Measurements from ENCODE around the gene HS3ST6.
"Not testable (repeated sequence)": the region's sequence is repeated elsewhere in the genome, so short reads cannot be mapped to it uniquely, and the experiment has no call there.

Gene HS3ST6

GRCh38 chr16:1946495-1947368 is 28.5 kb upstream of the HS3ST6 start:
- no peak for DNase-seq

- DNase-seq: no peak
Observed at GRCh38 chr16:1945559-1946391, 27.6 kb upstream of the HS3ST6 start.

DNA sequence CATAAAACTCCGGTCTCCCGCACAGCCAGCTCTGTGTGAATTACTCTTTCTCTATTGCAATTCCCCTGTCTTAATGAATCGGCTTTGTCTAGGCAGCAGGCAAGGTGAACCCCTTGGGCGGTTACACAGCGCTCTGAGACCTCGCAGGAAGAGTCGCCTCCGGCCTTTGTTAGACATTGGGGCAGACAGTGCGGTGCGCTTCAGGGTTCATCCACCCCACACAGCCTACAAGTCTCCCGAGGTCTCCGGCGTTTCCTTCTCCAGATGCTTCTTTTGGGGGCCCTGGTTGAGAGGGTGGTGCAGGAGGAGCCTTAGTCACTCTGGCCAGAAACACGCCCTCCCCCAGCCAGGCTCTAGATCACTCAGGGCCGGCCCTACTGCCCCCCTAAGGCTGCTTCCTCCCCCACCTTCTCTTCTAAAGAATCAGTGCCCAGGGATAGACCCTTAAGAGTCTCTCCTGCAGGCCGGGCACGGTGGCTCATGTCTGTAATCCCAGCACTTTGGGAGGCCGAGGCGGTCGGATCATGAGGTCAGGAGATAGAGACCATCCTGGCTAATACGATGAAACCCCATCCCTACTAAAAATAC is 26.5 kb upstream of the HS3ST6 start:
- no peak for DNase-seq

GRCh38 chr16:1942810-1943726 is 24.9 kb upstream of the HS3ST6 start, which contains the start of gene MSRB1:
MSRB1 (minus strand) TSS chr16:1943199; CDS start chr16:1943156, 43 bp downstream.
- DNase-seq: peak; percentile 100

DNA sequence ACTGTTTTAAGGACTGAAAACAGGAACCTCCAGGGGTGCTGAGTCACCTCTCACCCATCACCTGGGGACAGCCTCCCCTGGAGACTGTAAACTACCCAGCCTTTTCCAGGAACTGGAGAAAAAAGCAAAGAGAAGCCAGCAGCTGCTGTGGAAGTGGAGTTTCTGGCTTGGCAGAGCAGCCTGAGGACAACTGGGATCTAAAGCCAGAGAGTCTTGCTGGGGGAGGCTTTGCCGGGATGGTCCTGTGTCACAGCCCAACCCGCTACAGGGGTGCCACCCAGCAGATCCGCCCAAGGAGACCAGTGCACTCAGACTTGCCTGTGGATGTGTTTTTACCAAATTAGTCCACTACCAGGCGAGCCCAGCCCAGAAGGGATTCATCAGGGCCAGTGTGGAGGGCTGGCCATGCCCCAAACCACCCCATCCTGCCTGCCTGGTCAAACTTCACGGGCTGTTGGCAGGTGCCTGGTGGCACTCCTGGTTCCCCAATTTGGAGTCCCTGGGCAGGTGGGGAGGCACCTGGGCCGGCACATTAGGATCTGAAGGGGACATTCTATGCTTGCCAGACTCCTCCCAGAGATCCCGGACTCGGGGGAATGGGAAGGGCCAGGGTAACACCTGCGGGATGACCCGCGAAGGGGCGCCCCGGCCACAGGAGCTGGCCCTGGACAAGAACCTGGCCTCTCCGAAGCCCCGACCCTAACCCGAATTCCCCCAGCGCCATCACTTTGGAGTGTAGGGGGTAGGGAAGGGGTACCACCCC is 24.0 kb upstream of the HS3ST6 start:
- DNase-seq: peak; percentile 41

DNA sequence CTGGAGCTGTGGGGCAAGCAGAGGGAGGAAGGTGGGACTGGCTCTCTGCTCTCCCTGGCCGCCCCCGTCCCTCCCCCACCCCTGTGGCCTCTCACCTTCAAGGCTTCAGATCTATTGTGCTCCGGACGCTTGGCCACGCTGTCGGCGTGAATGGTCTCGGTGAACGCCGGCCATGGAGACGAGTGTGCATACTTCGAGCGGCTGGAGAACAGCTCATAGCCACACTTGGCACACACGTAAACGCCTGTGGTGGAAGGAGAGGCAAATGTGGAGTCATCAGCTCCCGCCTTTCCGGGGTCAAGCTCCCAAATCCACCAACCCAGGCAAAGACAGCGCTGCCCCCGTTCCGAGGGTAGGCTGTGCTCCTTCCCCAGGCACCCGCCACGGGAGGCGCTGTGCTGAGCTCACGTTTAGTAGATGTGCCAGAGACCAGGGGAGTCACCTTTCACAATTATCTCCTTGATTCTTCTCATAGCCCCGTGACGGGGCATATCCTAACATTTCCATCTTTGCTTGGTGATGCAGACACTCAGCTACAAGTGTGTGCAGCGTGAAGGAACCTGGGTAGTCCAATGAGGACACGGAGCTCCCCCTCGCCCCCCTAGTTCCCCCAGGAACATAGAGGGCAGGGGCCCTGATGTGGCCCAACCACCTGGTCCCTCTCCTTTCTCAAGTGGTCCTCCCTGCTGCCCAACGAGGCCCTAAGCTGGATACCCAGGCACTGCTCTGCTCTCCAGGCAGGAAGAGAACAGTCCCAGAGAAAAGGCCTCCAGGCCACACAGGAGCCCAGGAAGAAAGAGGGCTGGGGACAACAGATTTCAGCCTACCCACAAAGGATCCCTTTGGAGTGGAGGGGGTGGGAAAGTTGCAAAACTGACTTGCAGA is 23.2 kb upstream of the HS3ST6 start:
- DNase-seq: no peak

- DNase-seq: no peak
Observed at GRCh38 chr16:1940273-1941161, 22.3 kb upstream of the HS3ST6 start.

DNA sequence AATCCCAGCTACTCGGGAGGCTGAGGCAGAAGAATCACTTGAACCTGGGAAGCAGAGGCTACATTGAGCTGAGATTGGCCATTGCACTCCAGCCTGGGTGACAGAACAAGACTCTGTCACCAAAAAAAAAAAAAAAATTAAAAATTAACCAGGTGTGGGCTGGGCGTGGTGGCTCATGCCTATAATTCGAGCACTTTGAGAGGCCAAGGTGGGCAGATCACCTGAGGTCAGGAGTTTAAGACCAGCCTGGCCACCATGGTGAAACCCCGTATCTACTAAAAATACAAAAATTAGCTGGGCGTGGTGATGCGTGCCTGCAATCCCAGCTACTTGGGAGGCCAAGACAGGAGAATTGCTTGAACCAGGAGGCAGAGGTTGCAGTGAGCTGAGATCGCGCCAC is 21.6 kb upstream of the HS3ST6 start:
- DNase-seq: not testable (repeated sequence)

DNA sequence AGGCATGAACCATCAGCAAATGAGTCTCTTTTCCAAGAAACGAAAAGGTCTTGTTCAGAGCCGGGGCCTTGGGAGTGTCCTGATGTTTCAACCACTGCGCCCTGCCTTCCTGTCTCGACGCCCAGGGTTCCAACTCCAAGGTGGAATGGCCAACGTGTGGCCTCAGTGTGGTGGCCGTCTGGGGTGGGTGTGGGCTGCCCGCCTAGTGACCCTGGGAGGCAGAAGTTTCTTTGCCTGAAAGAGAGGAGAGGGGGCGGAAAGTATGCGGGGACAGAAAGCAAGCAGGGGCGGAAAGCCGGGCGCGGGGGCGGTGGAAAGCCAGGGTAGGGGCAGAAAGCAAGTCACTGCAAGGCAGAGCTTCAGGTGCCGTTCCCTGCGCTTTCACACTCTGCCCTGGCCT is 20.7 kb upstream of the HS3ST6 start:
- DNase-seq: no peak

DNA sequence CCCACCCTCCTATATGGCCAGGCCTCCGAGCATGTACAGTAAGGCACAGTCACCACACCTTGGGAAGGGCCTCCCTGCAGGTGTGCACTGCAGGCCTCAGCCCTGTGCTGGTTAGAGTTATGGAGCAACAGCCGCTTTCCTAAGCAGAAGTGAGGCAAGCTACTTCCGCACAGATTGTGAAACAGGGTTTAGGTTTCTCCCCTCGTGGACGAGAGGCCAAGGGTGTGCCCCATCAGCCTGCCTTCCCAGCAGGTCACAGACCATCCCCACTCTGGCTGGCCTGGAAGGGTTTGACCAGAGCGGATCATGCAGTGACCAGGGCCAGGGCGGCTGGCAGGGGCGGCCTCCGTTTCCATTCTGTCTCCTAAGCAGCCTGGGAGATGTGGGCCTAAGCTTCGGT is 20.1 kb upstream of the HS3ST6 start:
- DNase-seq: no peak

GRCh38 chr16:1936945-1937479 is 18.8 kb upstream of the HS3ST6 start:
- DNase-seq: no peak

GRCh38 chr16:1933097-1933661 is 15.0 kb upstream of the HS3ST6 start:
- DNase-seq: no peak

- DNase-seq: no peak
Observed at GRCh38 chr16:1932050-1933028, 14.1 kb upstream of the HS3ST6 start.

GRCh38 chr16:1930338-1930720 is 12.1 kb upstream of the HS3ST6 start:
- no peak for DNase-seq

DNA sequence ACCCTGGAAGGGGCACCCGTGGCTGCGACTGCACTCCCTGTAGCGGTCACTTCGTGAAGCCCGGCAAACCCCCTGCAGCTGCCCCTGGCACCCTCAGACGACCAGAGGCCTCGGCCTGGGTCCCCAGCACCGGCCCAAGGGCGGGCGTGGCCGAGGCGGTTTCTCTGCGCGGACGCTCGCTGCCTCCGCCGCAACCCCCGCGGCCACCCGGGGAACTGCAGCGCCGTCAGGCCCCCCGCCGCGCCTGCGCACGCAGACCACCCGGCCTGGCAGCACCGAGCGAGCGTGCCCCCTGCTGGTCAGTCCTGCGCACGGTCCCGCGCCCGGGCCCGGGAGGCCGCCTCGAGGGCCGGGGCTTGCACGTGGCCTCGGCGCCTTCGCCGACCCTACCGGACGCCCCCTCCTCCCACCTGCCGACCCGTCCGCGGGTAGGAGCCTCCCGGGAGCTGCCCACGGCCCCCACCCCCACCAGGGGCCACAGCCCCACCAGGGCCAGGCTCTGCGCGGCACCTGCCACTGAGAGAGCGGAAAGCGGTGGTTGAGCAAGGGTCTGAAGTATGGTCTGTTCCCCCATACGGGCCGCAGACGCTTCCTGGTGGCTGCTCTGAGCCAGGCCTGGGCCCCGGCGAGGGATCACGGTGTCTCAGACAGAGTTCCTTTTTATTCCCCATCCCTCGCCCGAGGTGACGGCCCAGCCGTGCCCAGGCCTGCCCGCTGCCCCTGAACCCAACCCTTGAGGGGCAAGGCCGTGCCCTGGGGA is 11.5 kb upstream of the HS3ST6 start:
- peak; percentile 95 for DNase-seq

DNA sequence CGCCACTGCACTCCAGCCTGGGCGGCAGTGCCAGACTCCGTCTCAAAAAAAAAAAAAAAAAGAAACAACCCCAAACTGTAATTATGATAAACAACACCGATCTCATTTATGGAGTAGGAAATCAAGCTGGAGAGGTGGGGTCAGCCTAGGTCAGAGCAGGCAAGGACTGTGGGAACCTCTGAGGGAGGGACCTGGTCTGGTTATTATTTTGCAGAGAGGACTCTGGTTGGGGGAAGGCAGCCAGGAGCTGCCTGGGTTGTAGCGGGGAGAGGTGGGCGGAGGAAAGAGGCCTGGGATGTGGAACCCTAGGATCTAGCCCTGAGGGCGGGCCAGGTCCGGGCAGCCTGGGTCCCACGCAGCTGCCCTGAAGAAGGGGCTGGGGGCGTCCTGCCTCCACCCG is 10.9 kb upstream of the HS3ST6 start:
- DNase-seq: peak; percentile 31

GRCh38 chr16:1926271-1926670 is 8.1 kb upstream of the HS3ST6 start:
- no peak for DNase-seq
